ENCODE results near the gene PRKAR2B. TPM values are rescaled to one million over a fixed set of nuclear protein-coding genes. Genes with fewer than 3 reads are reported as not detected.

Gene PRKAR2B
- polyA plus RNA-seq, 1 donor from 2014 or later: 297 TPM

DNA sequence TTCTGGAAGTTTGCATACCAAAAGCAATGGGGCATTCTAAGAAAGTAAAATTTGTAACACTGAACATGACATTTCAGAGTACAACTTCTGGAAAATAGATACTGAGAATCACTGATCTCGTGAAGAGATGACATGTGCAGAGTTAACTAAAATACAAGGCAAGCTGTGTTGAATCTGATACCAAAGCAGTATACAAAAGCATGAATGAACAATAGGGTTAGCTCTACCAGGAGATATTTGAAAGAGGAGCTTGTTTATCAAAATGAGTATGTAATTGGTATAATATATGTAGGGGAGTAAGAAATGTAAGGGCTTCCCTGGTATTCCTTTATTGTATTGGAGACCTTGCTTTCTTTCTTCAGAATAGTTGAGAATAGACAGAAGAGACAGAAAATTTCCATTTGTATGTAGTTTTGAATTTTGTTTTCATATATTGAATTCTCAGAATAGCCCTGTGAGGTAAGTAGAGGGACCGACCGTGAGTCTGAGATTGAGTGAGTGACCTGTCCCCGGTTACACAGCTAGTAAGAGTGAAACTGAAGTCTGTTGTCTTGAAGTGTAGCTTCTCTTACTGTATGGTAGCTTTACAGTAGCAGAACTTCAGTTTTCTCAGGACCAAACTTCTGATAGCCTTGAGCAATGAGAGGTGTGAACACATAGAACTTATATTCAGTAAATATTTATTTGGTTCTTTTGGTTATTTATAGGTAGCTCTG is 129.3 kb downstream of the PRKAR2B start:
- Histone ChIP-seq H3K9me3 (ENCODE audit: low read length) (no peaks in the 10 kb centered on the region), H3K4me3 (ENCODE audit: low read length) (no peak overlapping the region), H3F3A (ENCODE audit: insufficient read depth, low read length, poor library complexity, severe bottlenecking) (no peaks in the 10 kb centered on the region), H4K20me1 (ENCODE audit: insufficient read depth) (no peaks in the 10 kb centered on the region), H3K27ac (ENCODE audit: low read length) (no peak overlapping the region), H3K79me2 (replicated peaks; ENCODE audit: insufficient read depth, low read length) (peaks cover 70% of the 10 kb centered on the region), H3K27me3 (ENCODE audit: insufficient read depth, low read depth, low read length) (no peaks in the 10 kb centered on the region), H3K36me3 (ENCODE audit: insufficient read depth, low read length) (no peaks in the 10 kb centered on the region), H3K4me2 (ENCODE audit: low read length) (no peak overlapping the region), H3K9ac (ENCODE audit: low read length) (no peak overlapping the region), H3K9me2 (ENCODE audit: insufficient read depth, low read length) (no peaks in the 10 kb centered on the region), H2AFZ (ENCODE audit: low read depth, low read length) (no peak overlapping the region)
- TF ChIP-seq EP300 (conservative IDR thresholded peaks at IDR 0.05; ENCODE audit: poor library complexity, severe bottlenecking) (no peak), MXI1 (conservative IDR thresholded peaks at IDR 0.05; ENCODE audit: poor library complexity, severe bottlenecking) (no peak), POLR2AphosphoS5 (IDR thresholded peaks at IDR 0.05) (no peak), TAF1 (IDR thresholded peaks at IDR 0.05; ENCODE audit: low read depth) (no peak), EZH2 (IDR thresholded peaks at IDR 0.05; ENCODE audit: borderline replicate concordance, insufficient read depth, low read length, poor library complexity, severe bottlenecking) (no peak), RAD21 (conservative IDR thresholded peaks at IDR 0.05) (no peak)
- TF ChIP-seq, protein P1, sequence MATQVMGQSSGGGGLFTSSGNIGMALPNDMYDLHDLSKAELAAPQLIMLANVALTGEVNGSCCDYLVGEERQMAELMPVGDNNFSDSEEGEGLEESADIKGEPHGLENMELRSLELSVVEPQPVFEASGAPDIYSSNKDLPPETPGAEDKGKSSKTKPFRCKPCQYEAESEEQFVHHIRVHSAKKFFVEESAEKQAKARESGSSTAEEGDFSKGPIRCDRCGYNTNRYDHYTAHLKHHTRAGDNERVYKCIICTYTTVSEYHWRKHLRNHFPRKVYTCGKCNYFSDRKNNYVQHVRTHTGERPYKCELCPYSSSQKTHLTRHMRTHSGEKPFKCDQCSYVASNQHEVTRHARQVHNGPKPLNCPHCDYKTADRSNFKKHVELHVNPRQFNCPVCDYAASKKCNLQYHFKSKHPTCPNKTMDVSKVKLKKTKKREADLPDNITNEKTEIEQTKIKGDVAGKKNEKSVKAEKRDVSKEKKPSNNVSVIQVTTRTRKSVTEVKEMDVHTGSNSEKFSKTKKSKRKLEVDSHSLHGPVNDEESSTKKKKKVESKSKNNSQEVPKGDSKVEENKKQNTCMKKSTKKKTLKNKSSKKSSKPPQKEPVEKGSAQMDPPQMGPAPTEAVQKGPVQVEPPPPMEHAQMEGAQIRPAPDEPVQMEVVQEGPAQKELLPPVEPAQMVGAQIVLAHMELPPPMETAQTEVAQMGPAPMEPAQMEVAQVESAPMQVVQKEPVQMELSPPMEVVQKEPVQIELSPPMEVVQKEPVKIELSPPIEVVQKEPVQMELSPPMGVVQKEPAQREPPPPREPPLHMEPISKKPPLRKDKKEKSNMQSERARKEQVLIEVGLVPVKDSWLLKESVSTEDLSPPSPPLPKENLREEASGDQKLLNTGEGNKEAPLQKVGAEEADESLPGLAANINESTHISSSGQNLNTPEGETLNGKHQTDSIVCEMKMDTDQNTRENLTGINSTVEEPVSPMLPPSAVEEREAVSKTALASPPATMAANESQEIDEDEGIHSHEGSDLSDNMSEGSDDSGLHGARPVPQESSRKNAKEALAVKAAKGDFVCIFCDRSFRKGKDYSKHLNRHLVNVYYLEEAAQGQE (IDR thresholded peaks at IDR 0.05; ENCODE audit: borderline replicate concordance): no peak
- TF ChIP-seq, protein P2, sequence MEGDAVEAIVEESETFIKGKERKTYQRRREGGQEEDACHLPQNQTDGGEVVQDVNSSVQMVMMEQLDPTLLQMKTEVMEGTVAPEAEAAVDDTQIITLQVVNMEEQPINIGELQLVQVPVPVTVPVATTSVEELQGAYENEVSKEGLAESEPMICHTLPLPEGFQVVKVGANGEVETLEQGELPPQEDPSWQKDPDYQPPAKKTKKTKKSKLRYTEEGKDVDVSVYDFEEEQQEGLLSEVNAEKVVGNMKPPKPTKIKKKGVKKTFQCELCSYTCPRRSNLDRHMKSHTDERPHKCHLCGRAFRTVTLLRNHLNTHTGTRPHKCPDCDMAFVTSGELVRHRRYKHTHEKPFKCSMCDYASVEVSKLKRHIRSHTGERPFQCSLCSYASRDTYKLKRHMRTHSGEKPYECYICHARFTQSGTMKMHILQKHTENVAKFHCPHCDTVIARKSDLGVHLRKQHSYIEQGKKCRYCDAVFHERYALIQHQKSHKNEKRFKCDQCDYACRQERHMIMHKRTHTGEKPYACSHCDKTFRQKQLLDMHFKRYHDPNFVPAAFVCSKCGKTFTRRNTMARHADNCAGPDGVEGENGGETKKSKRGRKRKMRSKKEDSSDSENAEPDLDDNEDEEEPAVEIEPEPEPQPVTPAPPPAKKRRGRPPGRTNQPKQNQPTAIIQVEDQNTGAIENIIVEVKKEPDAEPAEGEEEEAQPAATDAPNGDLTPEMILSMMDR (IDR thresholded peaks at IDR 0.05; ENCODE audit: poor library complexity, severe bottlenecking): no peak

DNA sequence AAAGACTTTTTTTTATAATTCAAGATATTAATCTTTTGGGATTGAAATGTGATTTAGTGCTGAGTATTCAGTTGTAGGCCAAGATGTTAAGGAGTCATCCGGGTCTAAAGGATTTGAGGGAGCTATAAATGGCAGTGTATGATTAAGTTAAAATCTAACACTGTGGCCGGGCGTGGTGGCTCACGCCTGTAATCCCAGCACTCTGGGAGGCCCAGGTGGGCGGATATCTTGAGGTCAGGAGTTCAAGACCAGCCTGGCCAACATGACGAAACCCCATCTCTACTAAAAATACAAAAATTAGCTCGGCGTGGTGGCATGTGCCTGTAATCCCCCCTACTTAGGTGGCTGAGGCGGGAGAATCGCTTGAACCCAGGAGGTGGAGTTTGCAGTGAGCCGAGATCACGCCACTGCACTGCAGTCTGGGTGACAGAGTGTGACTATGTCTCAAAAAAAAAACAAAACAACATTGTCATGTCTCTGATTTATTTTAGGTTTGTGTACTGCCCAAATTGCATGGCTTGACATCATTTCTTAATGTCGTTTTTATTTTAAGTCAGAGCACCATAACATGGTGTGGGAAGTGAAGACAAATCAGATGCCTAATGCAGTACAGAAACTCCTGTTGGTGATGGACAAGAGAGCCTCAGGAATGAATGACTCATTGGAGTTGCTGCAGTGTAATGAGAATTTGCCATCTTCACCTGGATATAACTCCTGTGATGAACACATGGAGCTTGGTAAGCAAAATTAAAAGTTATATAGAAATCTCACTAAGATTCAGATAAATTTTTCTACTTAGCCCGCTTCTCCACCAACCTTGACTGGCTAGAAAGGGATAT is 135.0 kb downstream of the PRKAR2B start:
- Histone ChIP-seq H3K9ac (ENCODE audit: low read length) (no peak overlapping the region), H3K9me3 (ENCODE audit: low read length) (no peaks in the 10 kb centered on the region), H3K79me2 (replicated peaks; ENCODE audit: insufficient read depth, low read length) (peaks cover 35% of the 10 kb centered on the region), H2AFZ (ENCODE audit: low read depth, low read length) (no peak overlapping the region), H3K27ac (ENCODE audit: low read length) (no peak overlapping the region), H3F3A (ENCODE audit: insufficient read depth, low read length, poor library complexity, severe bottlenecking) (no peaks in the 10 kb centered on the region), H3K4me3 (ENCODE audit: low read length) (no peak overlapping the region), H3K4me2 (ENCODE audit: low read length) (no peak overlapping the region), H4K20me1 (ENCODE audit: insufficient read depth) (no peaks in the 10 kb centered on the region), H3K27me3 (ENCODE audit: insufficient read depth, low read depth, low read length) (no peaks in the 10 kb centered on the region), H3K9me2 (ENCODE audit: insufficient read depth, low read length) (no peaks in the 10 kb centered on the region), H3K36me3 (ENCODE audit: insufficient read depth, low read length) (peaks cover 12% of the 10 kb centered on the region)
- no peak for TF ChIP-seq RAD21 (conservative IDR thresholded peaks at IDR 0.05)
